ENCODE data around the gene NEURL1B.
"Not testable (repeated sequence)": the region's sequence is repeated elsewhere in the genome, so short reads cannot be mapped to it uniquely, and the experiment has no call there.

Gene NEURL1B

GRCh38 chr5:172636279-172637050 is 4.6 kb upstream of the NEURL1B start:
- FAIRE-seq = no peak

DNA sequence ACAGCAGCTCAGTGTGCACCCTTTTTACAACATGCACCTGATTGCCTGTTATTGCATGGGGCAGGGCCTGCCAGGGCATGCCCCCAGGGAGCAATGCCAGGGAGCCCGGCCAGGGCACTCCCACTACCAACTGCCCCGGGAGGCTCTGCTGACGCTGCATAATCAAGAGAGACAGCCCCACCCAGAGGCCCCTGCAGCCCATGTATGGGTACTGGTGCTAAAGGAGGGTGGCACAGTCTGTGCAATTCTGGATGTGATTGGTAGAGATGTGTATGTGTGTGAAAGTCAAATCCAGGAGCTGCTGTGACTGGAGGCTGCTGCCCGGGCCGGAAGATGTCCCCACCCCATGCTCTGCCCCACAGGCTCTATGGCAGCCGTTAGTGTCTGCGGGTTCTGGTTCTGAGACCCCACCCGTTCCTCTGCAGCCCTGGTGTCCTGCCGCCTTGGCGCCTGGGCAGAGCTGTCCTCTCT is 3.9 kb upstream of the NEURL1B start:
- FAIRE-seq = no peak

GRCh38 chr5:172637740-172638139 is 3.3 kb upstream of the NEURL1B start:
- no peak for FAIRE-seq

- FAIRE-seq = no peak
These were observed 2.8 kb upstream of the NEURL1B start for GRCh38 chr5:172638209-172638768.

DNA sequence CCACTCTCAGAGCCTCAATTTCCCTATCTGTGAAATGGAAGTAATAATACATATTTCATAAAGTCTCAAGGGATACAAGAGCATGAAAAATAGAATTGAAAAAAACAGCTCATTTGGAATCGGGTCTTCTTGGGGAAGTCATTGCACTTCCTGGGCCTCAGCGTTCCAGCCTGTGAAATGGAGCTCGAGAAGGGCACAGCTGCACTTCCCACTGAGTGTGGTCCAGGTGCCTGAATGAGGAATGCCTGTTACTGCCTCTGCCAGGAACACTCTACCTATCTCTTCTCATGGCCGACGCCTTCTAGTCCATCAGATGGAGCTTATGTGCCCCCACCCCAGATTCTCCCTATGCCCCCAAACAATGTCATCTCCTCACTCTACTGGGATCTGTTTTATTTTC is 924 bp upstream of the NEURL1B start:
- no peak for FAIRE-seq

- FAIRE-seq = no peak
These were observed 442 bp downstream of the NEURL1B start for GRCh38 chr5:172641359-172642050.

- no peak for FAIRE-seq
These were observed 967 bp downstream of the NEURL1B start for GRCh38 chr5:172642051-172642409.

- FAIRE-seq = no peak
These were observed 1.4 kb downstream of the NEURL1B start for GRCh38 chr5:172642486-172642885.

- FAIRE-seq = no peak
These were observed 2.1 kb downstream of the NEURL1B start for GRCh38 chr5:172642926-172643871.

- no peak for FAIRE-seq
These were observed 3.2 kb downstream of the NEURL1B start for GRCh38 chr5:172644266-172644665.

GRCh38 chr5:172644711-172645110 is 3.6 kb downstream of the NEURL1B start:
- FAIRE-seq = no peak

DNA sequence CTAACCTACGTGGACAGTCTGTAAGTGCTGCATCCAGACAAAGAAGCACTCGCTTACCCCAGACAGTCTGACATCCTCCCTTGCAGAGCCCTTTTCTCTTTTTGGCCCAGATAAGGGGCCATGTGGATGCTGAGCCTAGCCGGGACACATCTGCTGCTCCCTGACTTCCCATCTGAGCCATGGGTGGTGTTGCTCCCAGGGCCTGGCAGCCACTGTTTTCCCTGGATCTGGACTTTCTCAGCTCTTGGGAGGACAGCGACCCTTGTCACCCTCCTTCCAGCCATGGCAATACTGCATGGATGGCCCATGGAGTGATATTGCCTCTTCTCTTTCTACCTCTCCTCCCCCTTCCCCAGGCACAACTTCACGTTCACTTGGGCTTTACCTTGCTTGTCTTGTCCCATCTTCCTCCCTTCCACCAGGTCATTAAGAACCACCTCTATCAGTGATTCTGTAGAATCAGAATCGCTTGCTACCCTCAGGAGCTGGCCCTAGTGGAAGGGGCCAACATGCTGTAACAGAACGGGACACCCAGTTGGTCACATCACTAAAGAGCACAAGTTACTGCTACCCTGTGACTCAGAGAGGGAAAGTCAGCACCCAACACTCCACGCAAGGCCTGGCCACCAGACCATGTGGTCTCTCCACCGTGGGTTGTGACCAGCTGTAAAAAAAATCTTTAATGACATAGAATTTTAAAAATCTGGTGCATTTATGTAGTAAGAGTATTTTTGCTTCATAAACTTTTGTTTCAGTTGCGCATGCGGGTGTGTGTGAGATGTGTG is 4.4 kb downstream of the NEURL1B start:
- no peak for FAIRE-seq

GRCh38 chr5:172646716-172647285 is 5.7 kb downstream of the NEURL1B start:
- no peak for FAIRE-seq

- FAIRE-seq = no peak
These were observed 6.4 kb downstream of the NEURL1B start for GRCh38 chr5:172647352-172648012.

GRCh38 chr5:172648013-172648381 is 6.9 kb downstream of the NEURL1B start:
- no peak for FAIRE-seq

GRCh38 chr5:172648755-172649154 is 7.7 kb downstream of the NEURL1B start:
- no peak for FAIRE-seq

DNA sequence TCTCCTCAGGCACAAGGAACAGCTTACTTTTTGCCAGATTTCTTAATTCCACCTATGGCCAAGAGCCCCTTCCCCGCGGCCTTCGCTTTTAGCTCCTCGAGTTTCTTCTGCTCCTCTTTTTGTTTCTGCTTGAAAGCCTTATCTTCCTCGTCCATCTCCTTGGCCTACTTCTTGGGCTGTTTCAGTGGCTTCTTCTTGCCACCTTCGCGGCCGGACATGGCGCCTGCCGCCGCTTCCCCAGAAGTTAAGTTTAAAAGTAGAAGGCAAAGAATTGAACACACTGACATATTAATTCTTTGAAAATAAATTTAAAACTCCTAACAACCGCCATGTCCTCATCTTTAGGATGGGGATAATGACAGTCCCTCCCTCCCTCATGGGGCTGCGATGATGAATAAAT is 15.4 kb downstream of the NEURL1B start:
- not testable (repeated sequence) for FAIRE-seq

DNA sequence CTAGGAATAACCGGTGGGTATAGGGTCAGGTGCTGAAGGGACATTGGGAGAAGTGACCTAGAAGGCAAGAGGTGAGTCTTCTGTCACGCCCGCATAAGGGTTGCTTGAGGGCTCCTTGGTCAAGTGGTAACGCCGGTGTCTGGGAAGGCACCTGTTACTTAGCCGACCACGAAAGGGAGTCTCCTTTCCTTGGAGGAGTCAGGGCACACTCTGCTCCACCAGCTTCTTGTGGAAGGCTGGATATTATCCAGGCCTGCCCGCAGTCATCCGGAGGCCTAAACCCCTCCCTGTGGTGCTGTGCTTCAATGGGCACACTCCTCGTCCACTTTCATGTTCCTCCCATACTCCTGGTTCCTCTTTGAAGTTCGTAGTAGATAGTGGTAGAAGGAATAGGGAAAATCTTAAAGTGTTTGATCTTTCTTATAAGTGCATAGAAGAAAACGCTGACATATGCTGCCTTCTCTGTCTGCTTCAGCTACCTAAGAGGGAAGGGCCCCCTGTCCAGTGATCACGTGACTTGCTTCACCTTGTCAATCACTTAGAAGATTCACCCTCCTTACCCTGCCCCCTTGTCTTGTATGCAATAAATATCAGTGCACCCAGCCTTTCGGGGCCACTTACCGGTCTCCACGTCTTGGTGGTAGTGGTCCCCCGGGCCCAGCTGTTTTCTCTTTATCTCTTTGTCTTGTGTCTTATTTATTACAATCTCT is 16.6 kb downstream of the NEURL1B start:
- not testable (repeated sequence) for FAIRE-seq

GRCh38 chr5:172658391-172658790 is 17.3 kb downstream of the NEURL1B start:
- FAIRE-seq = no peak

DNA sequence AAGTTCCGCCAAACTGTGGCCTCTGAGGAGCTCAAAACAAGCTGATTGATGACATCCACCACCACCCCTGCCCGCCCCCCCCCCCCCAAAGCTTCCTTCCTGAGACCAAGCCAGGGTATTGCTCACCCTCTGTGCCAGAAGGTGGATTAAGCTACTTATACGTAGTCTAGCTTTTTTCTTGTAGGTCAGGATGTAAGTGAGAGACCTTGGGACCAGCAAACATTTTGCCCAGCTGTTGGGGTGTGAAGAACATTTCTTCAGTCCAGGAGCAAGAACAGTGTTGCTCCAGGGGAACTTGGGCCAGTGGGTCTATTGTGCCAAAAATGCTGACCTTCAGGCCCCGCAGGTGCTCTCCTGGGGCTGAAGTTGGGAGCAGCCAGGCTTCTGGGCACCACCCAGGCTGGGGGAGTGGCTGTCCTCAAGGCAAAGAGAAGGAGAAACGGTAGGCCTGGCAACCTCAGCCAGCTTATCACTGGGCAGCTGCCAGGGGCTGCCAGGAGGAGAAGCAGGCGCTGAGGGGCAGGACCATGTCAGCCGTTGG is 18.0 kb downstream of the NEURL1B start:
- FAIRE-seq = no peak

Measured in endometrium (tissue), 2 donors.